Stimulated activated naive CD4-positive, alpha-beta T cell treated with Interleukin-2 at 50 U/mL for 16 hours (primary cell): Measurements from ENCODE around the gene KLF3.

Experiments
- DNase-seq: peaks from one replicate; lab custom pipeline; 2025; lab: John Stamatoyannopoulos, UW

The KLF3 gene

DNA sequence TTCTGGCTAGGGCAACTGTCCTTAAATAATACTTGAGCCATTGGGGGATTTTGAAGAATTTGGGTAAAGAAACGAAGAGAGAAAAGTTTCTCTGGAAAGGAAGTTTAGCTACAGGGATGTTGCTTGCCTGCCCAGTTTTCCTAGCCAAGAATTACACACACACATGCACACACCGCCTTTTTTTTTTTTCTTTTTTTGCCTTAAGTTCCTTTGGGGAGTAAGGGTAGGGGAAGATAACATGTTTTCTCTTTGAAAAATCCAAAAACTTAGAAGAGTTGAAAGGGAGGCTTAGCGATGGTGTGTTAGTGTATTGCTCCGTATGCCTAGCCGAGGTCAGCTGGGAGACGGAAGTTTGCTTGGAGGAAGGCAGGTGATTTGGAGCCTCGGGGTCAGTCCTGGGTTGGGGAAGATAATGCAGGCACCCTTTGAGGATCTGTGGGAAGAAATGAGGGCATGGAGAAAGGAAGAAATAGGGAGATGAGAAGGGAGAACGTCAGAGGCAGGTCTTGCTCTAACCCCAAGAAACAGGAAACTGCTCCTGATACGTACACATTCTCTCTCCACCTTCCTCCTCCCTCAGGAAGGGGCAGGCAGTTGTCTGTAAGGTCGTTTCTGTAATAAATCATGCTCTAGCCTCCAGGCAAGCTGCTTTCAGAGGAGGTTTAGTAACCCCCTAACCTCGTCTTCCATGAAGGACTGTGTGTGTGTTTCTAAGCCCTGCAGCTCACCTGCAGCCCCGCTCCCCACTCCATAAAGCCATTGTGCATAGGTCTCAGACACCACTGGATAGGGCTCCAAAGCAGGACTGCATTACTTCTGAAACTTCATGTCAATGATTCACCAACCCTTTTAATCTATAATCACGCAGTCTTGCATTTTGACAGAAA is 10.5 kb downstream of the KLF3 start:
- no peak for DNase-seq

DNA sequence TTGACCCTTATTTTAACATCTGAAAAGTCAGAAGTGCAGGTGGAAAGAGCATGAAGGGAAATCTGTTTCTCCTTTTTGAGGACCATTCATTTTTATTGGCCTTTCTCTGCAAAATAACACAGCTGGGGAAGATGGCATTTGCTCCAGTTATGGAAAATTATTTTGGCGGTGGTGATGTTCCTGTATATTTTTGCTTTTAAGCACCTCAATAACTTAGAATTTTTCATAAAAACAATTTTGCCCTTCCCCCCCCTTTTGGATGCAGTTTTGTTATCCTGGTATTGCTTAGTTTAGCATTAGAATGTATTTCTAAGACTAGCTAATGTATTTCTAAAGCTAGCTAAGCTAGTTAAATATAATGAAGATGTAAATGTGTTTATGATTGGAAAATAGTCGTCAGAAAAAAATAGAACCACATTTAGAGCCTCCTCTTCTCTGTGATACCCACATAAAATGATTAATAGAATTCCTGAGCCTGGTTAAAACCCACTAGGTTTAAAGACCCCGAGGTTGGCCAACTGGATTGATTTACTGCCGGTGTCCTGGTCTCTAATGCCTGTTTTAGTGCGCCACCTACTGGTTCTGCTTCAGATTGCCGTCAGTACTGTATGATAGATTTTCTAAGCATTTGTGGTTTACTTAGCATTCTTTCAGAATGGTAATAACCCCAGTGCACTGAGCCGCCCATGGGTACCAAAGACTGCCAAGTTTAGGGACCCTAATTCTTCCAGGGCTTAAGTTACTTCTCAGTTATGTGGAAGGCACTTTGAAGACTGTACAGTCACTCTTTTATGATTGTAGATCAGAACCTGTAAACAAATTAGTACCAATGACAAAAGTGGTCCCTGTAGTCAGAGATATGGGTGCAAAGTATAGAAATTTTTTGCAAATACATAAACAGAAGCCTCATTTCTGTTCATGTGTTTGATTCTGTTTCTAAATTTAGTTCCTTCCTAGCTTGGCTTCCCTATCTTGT is 11.4 kb downstream of the KLF3 start:
- DNase-seq: peak; percentile 73

DNA sequence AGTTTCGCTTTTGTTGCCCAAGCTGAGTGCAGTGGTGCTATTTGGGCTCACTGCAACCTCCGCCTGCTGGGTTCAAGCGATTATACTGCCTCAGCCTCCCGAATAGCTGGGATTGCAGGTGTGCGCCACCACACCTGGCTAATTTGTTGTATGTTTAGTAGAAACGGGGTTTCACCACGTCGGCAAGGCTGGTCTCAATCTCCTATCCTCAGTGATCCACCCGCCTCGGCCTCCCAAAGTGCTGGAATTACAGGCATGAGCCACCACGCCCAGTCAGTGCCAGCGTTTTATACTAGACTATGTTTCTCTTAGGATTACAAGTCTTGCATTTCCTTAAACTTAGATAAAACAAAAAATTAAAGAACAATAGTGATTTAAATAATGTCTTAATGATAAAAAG is 13.0 kb downstream of the KLF3 start:
- DNase-seq: no peak

DNA sequence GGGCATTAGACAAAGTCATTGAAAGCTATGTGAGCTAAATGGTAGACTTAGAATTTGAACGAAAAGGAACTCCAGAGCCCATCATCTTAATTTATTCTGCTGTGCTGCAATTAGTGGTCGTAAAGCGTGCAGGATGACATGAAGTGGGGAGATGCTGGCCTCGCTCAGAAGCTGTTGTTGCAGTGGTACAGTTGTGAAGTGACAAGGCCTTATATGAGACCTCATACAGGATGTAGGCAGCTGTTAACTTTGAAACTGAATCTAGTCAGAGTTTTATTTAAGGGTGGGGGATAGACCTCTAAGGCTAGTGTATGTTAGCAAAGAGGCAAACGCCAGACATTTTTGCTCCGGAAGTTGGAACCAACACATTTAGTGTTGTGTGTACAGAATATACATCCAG is 13.4 kb downstream of the KLF3 start:
- DNase-seq: no peak

DNA sequence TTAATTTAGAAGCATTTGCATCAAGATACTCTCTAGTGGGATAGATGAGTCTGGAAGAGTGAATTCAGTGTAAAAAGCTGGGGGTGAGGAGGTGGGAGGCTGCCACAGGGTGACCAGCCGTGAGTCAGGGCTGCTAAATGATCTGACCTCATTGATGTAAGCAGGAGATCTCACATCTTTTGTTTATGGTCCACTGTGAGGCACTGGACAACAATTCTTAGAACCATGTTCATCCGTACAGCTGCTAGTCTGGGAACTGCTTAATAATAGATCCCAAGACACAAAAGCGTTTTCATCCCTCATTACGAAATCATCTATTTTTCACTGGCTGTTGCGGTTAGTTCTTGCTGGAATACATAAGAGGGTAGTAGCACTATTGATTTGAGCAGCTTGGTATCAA is 14.1 kb downstream of the KLF3 start:
- DNase-seq: no peak

DNA sequence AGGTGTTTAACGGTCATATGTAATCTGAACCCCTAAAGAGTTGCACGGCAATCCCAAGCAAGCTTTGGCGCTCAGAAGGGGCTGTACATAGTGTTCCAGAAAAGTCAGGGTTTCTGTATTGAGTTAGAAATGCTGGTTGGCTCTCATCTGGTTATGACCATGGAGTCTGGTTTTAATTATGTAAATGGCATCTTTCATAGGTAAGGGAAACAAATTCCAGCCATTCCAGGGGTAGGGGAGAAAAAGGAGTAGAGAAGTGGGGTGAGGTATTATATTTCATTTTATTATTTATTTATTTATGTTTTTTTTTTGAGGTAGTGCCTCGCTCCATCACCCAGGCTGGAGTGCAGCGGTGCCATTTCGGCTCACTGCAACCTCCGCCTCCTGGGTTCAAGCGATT is 15.9 kb downstream of the KLF3 start:
- DNase-seq: no peak

DNA sequence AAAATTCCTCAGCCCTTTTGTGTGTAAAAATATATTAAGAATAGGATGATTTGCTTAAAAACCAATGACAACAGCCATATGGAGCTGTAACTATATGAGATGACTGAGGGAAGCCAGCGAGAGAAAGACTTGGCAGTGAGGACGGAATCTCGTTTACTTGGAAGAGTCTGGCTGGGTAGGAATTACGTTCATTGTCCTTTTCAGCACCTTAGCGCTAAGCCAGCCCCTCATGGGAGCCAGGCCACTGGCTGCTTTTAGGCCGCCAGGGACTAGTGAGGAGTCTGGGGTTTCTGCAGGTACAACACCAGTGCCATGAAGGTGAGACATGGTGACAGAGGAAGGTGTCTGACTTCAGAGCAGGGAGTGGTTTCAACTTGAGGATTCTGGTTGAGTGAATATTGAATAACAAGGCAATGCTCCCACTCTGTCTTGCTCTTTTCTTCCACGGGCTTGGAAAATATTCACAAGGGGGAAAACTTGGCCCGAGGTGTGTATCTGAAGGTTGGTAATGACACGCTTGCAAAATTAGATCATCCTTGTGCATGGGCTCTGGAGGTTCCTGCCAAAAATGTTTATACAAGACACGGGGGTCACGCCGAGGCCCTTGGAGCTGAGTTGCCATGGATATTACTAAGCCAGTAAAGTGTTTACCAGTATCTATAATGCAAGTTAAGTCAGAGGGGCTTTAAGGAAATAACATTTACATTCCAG is 17.4 kb downstream of the KLF3 start:
- DNase-seq: no peak

DNA sequence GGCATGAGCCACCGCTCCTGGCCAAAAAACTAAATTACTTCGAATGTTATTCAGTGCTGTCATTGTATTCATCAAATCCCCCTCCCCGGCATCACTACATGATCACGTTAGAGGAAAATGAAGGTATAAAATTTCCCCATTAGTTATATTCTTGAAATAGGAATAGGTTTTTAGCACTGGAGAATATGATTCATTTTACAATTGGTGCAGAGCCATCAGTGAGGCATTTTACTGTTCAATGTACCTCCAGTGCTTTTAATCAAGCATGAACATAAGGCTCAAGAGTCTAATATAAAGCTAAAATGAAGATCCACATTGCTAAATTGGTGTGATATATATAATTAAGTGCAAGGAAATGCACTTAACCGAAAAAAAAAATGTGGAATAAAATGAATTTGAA is 18.3 kb downstream of the KLF3 start:
- no peak for DNase-seq

DNA sequence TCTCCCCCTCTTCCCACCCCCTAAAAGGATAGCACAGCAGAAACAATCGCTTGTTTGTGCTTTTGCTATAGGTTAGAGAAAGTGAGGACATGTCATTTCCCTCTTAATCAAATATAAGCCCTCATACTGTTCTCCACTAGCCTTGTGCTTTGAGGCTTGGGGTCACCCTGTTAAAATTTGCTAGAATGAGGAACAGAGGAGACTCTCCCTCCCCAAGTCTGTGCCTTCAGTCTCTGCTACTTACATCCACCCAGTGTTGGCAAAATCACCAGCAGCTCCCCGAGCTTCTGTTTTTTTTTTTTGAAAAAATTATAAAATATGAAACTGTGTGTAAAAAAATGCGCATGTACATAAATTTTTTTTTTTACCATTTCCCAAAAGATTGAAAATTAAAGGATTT is 19.3 kb downstream of the KLF3 start:
- no peak for DNase-seq

DNA sequence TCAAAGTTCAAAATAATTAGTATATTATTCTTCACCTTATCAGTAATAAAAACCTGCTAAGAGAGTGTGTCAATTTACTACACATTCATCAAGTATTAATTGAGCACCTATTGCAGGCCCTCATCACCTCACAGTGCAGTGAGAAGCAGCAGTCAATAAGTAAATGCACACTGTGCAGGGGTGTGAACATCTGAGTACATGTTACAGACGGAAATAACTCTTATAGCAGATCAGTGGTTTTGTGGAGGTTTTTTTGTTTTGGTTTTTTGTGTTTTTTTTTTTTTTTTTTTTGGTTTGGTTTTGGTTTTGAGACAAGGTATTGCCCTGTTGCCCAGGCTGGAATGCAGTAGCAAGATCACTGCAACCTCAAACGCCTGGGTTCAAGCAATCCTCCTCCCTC is 20.3 kb downstream of the KLF3 start:
- no peak for DNase-seq

DNA sequence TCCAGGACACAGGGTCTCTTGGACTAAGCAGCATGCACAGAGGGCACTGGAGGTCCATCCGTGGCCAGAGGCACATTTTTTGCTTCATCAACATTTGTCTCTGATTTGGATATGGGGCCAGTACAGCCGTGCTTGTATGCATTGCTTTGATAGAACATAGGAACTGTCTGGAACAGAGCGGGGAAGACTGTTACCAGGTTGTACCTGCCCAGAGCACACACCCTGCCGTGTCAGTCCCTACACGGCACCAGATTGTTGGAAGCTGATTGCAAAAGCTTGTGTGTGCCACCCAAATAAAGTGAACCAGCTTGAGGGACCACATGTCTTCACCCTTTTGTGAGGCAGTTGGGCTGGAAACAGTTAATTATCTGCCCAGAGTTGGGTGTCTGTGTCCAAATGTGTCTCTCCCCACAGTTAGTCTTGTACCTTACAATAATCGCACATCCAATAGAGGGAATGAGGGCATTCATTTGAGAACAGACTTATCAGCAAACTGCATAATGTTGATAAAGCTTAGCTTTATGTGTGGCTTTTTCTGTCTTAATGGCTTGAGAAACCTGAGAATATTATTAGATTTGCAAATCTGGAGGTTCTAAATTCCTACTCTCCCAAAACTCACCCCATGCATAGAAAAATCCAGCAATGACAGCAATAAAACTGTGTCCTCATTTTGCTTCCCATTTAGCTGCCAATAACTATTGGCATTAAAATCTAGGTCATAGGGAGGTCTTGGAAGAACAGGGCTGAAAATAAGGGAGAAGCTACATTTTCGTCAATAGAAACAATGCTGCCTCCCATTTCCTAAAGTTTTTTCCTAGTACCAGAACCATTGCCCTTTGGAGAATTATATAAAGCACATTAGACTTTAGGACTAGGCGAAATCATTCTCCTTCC is 21.2 kb downstream of the KLF3 start:
- no peak for DNase-seq

DNA sequence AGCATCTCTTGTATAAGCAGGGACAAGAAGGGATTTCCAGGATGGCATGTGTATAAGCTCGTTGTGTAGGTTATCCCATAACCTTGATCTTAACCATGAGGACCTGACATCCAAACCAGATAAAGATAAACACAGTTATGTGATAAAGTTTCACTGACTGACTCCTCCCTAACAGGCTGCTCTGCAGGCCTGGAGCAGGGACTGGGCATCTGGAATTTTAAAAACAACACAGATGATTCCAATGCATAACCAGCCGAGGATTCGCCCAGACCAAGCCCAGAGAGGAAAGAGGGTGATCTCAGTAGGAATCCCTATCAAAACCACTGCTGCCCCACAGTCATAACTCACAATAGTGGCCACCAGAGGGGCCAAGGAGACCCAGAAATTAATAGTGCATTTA is 22.7 kb downstream of the KLF3 start:
- DNase-seq: no peak

DNA sequence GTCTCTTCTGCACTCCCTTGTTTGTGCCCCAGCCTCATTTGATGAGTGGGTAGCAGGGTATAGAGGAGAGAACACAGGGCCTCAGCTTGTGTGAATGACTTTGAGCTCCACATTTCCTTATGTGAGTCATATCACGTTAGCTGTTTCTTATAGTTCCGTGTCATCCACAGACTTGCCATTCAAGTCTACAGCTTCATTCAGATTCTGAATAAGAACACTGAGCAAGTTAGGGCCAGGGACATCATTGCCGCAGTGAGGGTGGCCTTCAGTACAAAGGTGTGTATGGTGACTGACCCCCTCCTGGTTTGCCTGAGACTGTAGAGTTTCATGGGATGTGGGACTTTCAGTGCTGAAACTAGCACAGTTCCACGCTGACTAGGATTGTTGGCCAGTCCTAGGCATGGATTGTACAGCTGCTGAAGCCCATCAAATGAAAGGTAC is 23.6 kb downstream of the KLF3 start:
- DNase-seq: no peak

DNA sequence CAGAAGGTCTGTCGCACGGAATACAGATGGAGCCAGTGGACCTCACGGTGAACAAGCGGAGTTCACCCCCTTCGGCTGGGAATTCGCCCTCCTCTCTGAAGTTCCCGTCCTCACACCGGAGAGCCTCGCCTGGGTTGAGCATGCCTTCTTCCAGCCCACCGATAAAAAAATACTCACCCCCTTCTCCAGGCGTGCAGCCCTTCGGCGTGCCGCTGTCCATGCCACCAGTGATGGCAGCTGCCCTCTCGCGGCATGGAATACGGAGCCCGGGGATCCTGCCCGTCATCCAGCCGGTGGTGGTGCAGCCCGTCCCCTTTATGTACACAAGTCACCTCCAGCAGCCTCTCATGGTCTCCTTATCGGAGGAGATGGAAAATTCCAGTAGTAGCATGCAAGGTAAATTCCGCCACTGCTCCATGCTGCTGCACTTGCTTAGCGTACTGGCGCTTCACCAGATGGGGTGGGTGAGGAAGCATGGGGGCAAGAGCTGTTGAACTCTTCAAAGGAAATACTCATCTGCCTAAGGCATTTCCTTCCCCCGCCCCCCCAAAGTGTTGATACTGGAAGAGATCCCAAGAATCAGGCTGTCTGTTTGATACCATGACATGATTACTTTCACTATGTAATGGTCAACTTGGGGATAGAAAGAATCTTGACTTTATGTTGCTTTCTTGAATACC is 24.8 kb downstream of the KLF3 start:
- no peak for DNase-seq

DNA sequence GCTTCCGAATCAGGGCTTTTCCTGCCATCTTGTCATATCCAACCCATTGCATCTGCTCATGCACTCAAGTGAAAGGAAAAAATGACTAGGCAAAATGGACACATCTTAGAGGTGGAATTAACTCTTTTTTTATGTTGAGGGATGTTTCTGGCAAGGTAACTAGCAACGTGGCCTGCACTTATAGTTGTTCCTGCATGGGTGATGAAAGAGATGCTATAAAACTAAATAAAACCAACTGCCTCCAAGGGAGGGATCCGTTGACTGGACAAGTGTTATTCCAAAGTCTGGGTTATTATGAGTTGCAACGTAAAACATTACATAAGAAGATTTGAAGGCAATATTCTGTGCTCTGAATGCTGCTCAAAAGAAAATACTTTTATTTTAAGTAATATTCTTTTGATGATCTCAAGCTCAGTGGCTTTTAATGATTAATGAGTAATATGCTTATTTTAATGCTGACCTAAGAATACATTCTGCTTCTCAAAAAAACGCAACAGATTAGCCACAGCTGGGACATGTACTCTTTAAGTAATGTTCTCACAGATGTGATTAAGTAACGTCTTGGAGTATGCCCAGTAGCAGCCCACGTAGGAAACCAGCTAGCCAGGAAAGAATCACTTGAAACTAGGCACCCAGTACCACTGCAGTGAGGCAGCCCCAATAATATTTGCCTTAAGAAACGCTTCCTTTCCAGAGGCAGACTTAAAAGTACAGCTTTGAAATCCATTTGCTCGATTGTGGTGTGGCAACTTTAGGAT is 27.4 kb downstream of the KLF3 start:
- no peak for DNase-seq

DNA sequence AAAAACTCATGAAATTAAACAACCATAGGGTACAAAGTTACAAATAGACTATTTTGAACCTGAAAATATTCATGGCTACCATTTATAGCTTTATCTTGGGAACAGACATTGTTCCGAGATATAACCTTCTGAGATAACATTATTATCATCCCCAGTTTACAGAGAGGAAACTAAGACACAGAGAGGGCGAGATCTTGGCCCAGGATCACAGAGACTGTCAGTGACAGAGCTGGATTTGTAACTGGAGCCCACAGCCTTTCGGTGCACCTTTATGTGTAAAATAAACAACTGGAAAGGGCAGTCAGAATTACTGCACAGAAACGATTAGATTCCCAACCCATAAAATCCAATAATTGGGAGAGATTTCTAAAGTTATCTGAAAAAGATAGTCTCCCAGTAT is 28.4 kb downstream of the KLF3 start:
- no peak for DNase-seq

DNA sequence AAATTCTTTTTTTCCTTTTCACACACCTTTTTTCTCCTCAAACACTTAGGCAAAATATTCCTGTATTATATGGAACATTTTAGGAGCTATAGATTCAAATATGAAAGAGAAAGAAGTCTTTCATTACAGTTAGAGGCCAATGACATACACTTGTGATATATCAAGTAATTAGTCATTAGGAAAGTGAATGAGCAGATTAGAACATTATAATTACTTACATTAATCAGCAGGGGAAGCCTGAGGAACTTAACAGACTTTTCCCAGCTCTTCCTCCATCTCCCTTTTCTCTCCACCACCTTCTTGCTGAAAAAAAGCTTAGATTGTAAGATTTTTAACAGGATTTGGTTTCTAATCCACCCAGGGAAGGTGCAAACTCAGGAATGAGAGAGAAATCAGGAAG is 29.6 kb downstream of the KLF3 start:
- DNase-seq: no peak

DNA sequence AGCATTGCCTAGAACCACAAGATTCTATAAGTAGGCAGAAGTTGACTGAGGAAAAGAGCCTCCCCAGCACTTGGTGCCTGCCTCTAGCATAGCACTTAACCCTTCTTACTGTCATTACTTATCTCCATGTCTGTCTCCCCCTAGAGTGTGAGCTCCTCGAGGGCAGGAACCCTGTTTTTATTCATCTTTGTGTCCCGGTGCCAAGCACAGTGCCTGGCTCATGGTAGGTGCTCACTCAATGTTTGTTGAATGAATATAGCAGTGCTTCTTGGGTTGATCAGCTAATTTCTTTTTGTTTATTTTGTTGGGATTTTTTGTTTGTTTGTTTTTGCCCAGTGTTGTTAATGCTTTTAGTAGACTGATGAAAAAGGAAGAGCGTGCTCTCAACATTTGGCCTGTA is 30.3 kb downstream of the KLF3 start:
- no peak for DNase-seq

DNA sequence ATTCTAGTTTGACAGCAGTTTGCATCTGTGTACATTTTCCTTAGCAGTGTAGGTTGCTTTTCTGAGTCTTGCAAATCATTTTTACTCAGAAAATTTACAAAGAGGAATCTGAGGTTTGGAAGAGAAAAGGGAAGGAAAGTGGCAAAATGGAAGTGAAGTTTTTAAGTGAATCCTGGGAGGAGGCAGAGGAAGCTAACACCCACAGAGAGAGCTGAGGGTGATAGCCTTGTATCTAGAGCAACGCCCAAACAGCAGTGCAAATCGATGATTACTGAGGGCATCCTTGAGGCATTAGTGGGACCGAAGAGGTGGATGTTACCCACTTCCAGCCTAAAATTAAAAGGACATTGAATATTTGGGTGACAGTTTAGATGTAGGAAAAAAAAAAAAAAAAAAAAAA is 31.8 kb downstream of the KLF3 start:
- DNase-seq: no peak

DNA sequence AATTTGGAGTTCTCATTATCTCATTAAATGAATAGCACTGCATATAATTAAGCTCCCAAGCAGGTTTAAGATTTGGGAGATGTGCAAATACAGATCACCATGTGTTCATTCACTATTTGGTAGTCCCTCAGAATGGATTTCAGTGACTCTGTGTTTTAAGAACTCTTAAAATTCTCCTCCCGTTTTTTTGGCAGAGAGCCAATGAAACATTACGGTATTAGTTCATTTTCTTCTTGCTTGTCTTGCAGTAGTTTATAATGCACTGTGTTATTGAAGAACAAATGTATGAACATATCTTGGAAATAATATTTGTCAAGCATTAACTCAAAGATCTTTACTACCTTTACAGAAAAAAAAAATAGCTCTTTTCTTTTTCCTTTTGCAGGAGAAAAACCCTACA is 32.7 kb downstream of the KLF3 start:
- DNase-seq: no peak
